GM12891 (cell line): ENCODE data around the gene IDE.

ENCODE experiments used
- POLR2A ChIP-seq: IDR thresholded peaks from 2 replicates; pipeline ENCODE4 v1.6.1; 2011; ENCODE audit warnings: low read depth, low read length, control low read depth
- POLR2AphosphoS5 ChIP-seq: IDR thresholded peaks from 2 replicates; pipeline ENCODE4 v1.6.1; 2011; ENCODE audit warnings: low read depth, low read length, control low read depth
- TAF1 ChIP-seq: IDR thresholded peaks from 2 replicates; pipeline ENCODE4 v1.6.1; 2011; ENCODE audit warnings: low read depth, low read length, control low read depth

GRCh38 chr10:92421550-92421949 is 152.3 kb downstream of the IDE start:
- no peak for TF ChIP-seq POLR2AphosphoS5
- no peak for TF ChIP-seq POLR2A
- TF ChIP-seq TAF1 = no peak
